ENCODE data around the gene ADGRL3.

DNA sequence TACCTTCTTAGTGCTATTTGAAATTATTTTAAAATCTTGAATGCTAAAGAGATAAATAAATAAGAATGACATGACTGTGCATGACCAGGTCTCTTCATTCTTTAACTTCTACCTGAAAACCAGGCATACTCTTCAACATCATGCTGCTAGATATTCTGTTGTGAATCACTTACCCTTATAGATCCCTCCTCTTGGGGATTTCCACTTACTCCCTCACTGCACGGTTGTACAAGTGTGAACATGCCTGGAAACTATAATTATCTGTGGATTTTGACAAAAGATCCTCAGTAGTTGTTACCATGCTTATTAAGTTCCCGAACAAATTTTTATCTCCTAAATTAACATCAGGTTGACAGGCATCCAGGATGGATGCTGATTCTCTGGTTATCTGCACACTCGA is 54.3 kb downstream of the ADGRL3 start:
- no peak for TF ChIP-seq CTCF (conservative IDR thresholded peaks at IDR 0.05; ENCODE audit: low read length)
- TF ChIP-seq EZH2phosphoT487 (IDR thresholded peaks at IDR 0.05; ENCODE audit: borderline replicate concordance, low read depth, low read length) = no peak

Measured in OCI-LY7 (cell line).